ENCODE data around the gene RPL27. TPM values are rescaled to one million over a fixed set of nuclear protein-coding genes. Genes with fewer than 3 reads are reported as not detected.

RPL27 gene
- total and polyA plus RNA-seq, 2 of the 4 experiments (the other 2 are of a cell fraction) = 1,595 to 2,806 TPM

DNA sequence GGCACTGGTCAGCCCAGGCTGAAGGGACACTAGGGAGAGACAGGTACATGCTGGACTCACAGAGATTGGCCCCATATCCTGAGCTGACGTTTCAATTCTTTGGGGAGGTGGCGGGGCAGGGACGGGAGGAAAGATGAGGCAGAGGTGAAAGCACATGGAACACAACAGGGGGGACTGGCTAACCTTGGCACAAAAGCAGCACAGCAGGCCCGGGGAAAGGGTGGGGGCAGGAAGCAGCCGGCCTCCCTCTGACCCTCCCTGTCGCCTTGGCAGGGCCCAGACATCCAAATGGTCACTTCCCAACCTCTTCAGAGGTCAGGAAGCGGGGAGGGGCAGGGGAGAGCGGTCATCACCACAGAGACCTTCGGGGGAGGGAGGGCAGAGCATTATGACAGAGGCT, 17.4 kb downstream of the RPL27 start:
- no CpG with 5 or more reads among the region's 9 CpGs for WGBS, 2 experiments (ENCODE audit: extremely low coverage in 2 of 2, insufficient read length in 1 of 2)
- Histone ChIP-seq H2AK5ac (ENCODE audit: low read depth, low read length) (no peak overlapping the region), H2AFZ (replicated peaks; ENCODE audit: low read length, poor library complexity) (no peak overlapping the region), H3K27ac (ENCODE audit: insufficient read depth, low read length) (no peak overlapping the region), H3K9me1 (ENCODE audit: insufficient read depth, low read length) (peaks cover 30% of the 10 kb centered on the region), H2BK20ac (ENCODE audit: low read depth, low read length) (no peak overlapping the region), H3K18ac (ENCODE audit: low read depth, low read length) (no peak overlapping the region), H4K91ac (ENCODE audit: insufficient read depth, low read depth, low read length) (no peak overlapping the region), H3K4ac (ENCODE audit: low read depth, low read length) (no peak overlapping the region), H2BK120ac (ENCODE audit: low read depth, low read length) (no peak overlapping the region), H3K79me1 (ENCODE audit: low read depth in 1 of 2, low read length in 2 of 2) (peaks cover 15 to 53% of the 10 kb centered on the region in 2 experiments; a peak in 2 of 4 replicates), H3K36me3 (ENCODE audit: control insufficient read depth, insufficient read depth, low read length) (peaks cover 59% of the 10 kb centered on the region), H2BK15ac (ENCODE audit: low read depth, low read length) (no peak overlapping the region), H3K27me3 (ENCODE audit: control insufficient read depth, insufficient read depth, low read length) (no peaks in the 10 kb centered on the region), H3K4me1 (ENCODE audit: control insufficient read depth, insufficient read depth, low read length) (peaks cover 12% of the 10 kb centered on the region), H2AK9ac (replicated peaks; ENCODE audit: low read depth, low read length, poor library complexity) (no peak overlapping the region), H2BK5ac (ENCODE audit: low read depth, low read length, poor library complexity, severe bottlenecking) (no peak overlapping the region), H3K9ac (ENCODE audit: low read depth, low read length) (no peak overlapping the region), H3K4me3 (ENCODE audit: insufficient read depth, low read depth, low read length) (no peak overlapping the region), H3K4me2 (ENCODE audit: low read depth, low read length) (no peak overlapping the region), H3K23ac (ENCODE audit: low read depth, low read length) (no peak overlapping the region), H3K9me3 (ENCODE audit: control insufficient read depth, insufficient read depth, low read length) (no peaks in the 10 kb centered on the region), H3K56ac (ENCODE audit: extremely low read depth, insufficient read depth, low read length) (no peak overlapping the region), H3K14ac (replicated peaks; ENCODE audit: low read depth, low read length) (no peak overlapping the region), H4K20me1 (ENCODE audit: insufficient read depth, low read length) (peaks cover 32% of the 10 kb centered on the region; the same call in 1 of the 2 replicates), H4K5ac (ENCODE audit: low read depth, low read length) (no peak overlapping the region), H4K8ac (ENCODE audit: low read depth in 2 of 2, low read length in 2 of 2) (no peak overlapping the region)
- no peak for TF ChIP-seq RAD21 (IDR thresholded peaks at IDR 0.05; ENCODE audit: low read length)
- TF ChIP-seq, protein P1, sequence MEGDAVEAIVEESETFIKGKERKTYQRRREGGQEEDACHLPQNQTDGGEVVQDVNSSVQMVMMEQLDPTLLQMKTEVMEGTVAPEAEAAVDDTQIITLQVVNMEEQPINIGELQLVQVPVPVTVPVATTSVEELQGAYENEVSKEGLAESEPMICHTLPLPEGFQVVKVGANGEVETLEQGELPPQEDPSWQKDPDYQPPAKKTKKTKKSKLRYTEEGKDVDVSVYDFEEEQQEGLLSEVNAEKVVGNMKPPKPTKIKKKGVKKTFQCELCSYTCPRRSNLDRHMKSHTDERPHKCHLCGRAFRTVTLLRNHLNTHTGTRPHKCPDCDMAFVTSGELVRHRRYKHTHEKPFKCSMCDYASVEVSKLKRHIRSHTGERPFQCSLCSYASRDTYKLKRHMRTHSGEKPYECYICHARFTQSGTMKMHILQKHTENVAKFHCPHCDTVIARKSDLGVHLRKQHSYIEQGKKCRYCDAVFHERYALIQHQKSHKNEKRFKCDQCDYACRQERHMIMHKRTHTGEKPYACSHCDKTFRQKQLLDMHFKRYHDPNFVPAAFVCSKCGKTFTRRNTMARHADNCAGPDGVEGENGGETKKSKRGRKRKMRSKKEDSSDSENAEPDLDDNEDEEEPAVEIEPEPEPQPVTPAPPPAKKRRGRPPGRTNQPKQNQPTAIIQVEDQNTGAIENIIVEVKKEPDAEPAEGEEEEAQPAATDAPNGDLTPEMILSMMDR (conservative IDR thresholded peaks at IDR 0.05; ENCODE audit: low read depth, low read length) = no peak
- TF ChIP-seq POLR2A (IDR thresholded peaks at IDR 0.05; ENCODE audit: low read depth, low read length) = no peak
- no peak for TF ChIP-seq MAFK (IDR thresholded peaks at IDR 0.05; ENCODE audit: low read depth, low read length)
- TF ChIP-seq, protein P2, sequence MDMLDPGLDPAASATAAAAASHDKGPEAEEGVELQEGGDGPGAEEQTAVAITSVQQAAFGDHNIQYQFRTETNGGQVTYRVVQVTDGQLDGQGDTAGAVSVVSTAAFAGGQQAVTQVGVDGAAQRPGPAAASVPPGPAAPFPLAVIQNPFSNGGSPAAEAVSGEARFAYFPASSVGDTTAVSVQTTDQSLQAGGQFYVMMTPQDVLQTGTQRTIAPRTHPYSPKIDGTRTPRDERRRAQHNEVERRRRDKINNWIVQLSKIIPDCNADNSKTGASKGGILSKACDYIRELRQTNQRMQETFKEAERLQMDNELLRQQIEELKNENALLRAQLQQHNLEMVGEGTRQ (IDR thresholded peaks at IDR 0.05; ENCODE audit: low read depth, low read length) = no peak
- no peak for TF ChIP-seq RCOR1 (IDR thresholded peaks at IDR 0.05; ENCODE audit: insufficient replicate concordance, low read length)
- TF ChIP-seq SMC3 (IDR thresholded peaks at IDR 0.05; ENCODE audit: low read depth, low read length) = no peak
- no peak for TF ChIP-seq MXI1 (IDR thresholded peaks at IDR 0.05; ENCODE audit: borderline replicate concordance, low read depth, low read length)
- TF ChIP-seq CHD1 (IDR thresholded peaks at IDR 0.05; ENCODE audit: low read depth, low read length) = no peak
- TF ChIP-seq, protein P3, sequence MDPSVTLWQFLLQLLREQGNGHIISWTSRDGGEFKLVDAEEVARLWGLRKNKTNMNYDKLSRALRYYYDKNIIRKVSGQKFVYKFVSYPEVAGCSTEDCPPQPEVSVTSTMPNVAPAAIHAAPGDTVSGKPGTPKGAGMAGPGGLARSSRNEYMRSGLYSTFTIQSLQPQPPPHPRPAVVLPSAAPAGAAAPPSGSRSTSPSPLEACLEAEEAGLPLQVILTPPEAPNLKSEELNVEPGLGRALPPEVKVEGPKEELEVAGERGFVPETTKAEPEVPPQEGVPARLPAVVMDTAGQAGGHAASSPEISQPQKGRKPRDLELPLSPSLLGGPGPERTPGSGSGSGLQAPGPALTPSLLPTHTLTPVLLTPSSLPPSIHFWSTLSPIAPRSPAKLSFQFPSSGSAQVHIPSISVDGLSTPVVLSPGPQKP (IDR thresholded peaks at IDR 0.05; ENCODE audit: borderline replicate concordance, low read depth, low read length) = no peak
- no peak for TF ChIP-seq NFE2L2 (IDR thresholded peaks at IDR 0.05; ENCODE audit: low read depth, low read length)
- no peak for TF ChIP-seq MAZ (IDR thresholded peaks at IDR 0.05; ENCODE audit: borderline replicate concordance, low read depth, low read length)
- no peak for TF ChIP-seq RFX5 (IDR thresholded peaks at IDR 0.05; ENCODE audit: low read depth, low read length)
- no peak for TF ChIP-seq CEBPB (IDR thresholded peaks at IDR 0.05; ENCODE audit: low read depth, low read length)
- no peak for TF ChIP-seq FOS (IDR thresholded peaks at IDR 0.05; ENCODE audit: low read depth, low read length)
- no peak for TF ChIP-seq BHLHE40 (IDR thresholded peaks at IDR 0.05; ENCODE audit: low read depth, low read length)
- dilution Hi-C loops (cut with HindIII; ENCODE audit: low sequenced_read_pairs, unreplicated experiment) (no loop called here), in situ Hi-C loops (cut with MboI; ENCODE audit: low sequenced_read_pairs) (no loop called here), intact Hi-C loops (cut with micrococcal nuclease) (no loop called here)
- ChIA-PET CTCF (no interaction called here), POLR2A (ENCODE audit: unreplicated experiment) (no interaction called here)
- BruUV-seq (replicated peaks) = no TSS peak
- DNase-seq (no peak), ATAC-seq (ENCODE audit: low read depth) (no peak)

Measured in IMR-90 (cell line).